Stromal cell of bone marrow (primary cell): ENCODE data around the gene LRP1B.

Experiments used
- DNase-seq: peaks from one replicate; pipeline ENCODE4 v3.0.0-alpha.2; 2012; ENCODE audit warnings: low read depth

LRP1B gene

DNA sequence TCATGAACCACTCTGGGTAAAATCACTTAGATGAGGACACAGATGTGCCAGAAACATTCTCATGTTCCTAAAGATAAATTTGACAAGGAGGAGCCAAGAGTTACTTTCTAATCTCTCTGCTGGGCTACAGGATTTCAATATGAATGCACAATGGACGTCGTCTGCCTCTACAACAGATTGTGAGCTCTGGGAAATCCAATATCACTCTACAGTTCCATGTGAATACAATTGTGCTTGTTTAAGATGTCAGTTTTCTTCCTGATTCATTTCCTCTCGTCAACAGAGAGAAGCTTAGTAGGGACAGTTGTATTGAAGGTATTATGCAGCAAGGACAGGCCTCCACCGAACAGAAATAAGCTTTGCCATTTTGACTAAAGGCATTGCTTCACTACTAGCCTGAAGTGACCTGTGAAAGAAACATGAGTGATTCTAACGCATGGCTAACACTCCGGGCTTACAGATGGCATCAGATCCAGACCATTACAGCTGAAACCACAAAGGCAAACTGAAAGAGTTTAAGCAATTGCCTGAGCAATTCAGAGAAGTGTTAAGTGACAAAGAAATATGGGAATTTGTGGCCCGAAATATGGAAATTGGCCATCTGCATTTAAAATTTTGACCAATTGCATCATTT, 1591.5 kb downstream of the LRP1B start:
- peak; percentile 9 for DNase-seq

GRCh38 chr2:140529706-140530105, 1601.1 kb downstream of the LRP1B start:
- no peak for DNase-seq

DNA sequence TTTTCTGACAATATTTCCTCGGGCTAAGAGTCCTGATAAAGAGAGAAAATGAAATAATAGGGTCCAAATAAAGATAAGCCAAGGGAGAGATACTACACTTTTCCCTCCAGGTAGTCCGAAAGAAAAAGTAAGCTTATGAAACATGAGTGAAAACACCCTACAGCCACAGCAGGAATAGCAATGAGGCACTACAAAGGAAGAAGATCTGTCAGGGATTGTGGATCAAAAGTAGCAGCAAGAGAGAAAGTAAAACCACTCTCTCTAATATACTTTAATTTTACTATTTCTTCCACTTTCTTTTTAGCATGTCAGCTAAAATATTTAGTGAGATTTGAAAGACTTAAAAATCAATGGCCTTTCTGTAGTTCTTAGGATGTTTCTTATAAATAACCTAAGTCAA, 1601.8 kb downstream of the LRP1B start:
- DNase-seq, result no peak

- no peak for DNase-seq
Measured at GRCh38 chr2:140526575-140526974, 1604.2 kb downstream of the LRP1B start.

DNA sequence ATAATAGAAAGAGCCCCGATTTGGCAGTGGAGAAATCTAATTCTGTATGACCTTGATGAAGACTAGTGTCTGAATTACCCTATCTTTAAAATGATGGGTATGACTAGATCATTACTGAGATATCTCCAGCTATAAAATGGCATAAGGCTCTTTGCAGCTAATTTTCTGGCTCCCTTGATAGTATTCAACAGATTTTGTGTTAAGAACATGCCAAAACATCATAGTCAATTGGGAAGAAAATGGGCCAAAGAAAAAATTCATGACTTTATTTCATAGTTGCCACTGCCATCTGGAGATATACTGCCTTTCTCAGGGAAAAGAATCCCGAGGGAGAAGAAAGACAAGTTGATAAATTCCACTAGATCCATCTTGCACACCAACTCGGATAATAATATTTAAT, 1618.7 kb downstream of the LRP1B start:
- DNase-seq, result no peak

DNA sequence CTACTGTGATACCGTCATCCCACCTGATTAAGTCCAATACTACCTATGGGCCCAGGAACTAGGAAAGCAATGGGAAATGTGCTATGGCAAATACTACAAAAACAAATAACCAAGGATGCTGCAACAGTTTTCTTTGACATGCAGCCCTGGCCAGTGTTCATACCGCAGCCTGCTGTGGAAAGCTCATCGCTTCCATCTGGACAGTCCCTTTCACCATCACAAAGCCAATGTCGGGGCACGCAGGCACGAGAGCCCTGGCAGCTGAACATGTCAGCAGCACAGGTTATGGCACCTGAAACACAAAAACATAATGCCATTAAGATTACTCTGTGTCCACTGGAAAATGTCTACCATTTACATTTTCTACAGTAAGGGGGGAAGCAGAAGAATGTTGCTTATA, 1621.1 kb downstream of the LRP1B start:
- DNase-seq, result no peak

- DNase-seq, result no peak
Measured at GRCh38 chr2:140508756-140509155, 1622.1 kb downstream of the LRP1B start.

- peak; percentile 41 for DNase-seq
Measured at GRCh38 chr2:140506606-140507005, 1624.2 kb downstream of the LRP1B start.

GRCh38 chr2:140504601-140505000, 1626.2 kb downstream of the LRP1B start:
- no peak for DNase-seq

- DNase-seq, result peak; percentile 86
Measured at GRCh38 chr2:140502951-140503630, 1627.7 kb downstream of the LRP1B start.

GRCh38 chr2:140498360-140498759, 1632.5 kb downstream of the LRP1B start:
- DNase-seq, result no peak

GRCh38 chr2:140496714-140497113, 1634.1 kb downstream of the LRP1B start:
- no peak for DNase-seq

GRCh38 chr2:140491876-140492275, 1638.9 kb downstream of the LRP1B start:
- DNase-seq, result no peak

DNA sequence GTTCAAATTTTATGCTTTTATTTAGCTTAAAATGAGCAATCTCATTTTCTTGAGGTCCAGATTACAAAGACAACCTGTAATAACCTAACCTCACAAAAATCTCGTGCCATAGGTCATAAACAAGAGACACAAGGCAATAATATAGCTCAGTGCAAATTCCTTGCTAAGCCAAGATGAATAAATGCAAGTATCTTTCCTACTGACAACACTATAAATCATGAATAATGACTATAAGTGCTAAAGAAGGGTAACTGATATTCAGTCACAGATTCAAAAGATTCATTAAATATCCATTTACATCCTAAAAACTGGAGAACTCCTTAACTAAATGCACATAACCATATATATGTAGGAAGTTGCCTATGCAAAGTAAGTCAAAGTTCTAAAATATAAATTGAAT, 1641.6 kb downstream of the LRP1B start:
- no peak for DNase-seq

DNA sequence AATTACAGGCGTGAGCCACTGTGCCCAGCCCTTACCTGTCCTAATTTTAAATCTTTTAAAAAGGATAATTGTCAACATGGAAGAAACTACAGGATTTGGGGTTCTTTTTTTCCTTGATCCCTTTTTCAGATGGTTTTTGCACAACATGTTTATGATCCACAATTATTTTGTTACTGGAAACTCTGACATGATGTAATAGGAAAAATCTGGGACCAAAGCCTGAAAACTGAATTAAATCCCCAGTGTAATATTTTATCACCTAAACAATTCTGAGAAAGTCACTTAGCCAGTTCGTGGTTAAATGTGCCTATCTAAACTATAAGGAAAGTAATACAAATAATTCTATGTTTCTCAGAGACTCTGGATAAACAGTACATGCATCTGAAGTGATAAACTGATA, 1649.7 kb downstream of the LRP1B start:
- no peak for DNase-seq

DNA sequence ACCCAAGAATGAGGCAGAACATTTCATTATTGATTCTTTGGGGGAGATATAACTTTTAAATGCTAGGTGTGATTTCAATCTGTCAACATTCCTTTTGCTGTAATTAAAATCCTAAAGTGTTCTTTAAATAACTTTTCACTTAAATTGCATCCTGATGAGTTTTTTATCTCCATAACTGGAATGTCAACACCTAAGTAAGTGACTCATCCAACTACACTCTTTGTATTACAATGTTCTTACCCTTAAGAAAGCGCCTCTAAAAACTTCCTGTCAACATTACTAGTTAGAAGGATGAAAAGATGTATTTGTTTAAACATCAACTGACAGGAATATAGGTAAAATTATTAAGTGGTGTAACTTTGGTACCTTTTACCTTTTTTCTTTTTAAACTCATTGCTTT, 1657.0 kb downstream of the LRP1B start:
- DNase-seq, result no peak

GRCh38 chr2:140472676-140473075, 1658.1 kb downstream of the LRP1B start:
- DNase-seq, result peak; percentile 7

DNA sequence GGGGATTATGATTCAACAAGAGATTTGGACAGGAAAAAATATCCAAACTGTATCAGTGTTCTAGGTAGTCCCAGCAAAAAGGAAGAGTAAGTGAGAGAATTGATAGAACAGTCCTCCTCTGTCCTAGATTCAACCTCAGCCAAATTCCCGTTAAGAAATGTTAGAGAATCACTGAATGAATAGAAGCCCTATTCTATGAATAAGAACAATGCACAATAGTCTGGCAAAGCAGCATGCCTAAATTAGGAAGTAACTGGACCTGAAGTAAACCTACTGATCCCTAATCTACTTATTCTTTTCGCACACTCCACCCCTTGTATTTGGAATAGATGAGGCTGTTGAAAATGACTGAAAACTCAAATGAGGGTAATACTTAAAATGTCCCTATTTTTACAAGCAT, 1665.5 kb downstream of the LRP1B start:
- no peak for DNase-seq

DNA sequence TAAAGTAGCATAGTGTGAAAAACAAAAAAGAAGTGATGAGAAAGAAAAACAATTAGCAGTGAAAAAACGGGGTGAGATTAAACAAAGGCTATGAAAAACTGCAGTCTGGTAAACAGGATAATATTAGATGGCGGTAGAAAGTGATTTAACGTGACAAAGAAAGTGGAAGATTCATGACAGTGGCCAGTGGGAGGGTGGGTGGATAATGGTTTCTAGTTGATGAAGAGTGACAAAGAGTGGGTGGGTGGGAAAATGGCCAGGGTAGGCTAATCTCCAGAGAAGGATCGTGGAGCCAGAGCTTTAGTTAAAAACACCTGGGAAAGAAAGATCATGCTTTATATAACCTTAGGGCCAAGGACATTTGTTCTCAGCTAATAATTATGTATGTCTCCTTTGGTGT, 1667.8 kb downstream of the LRP1B start:
- no peak for DNase-seq

- DNase-seq, result no peak
Measured at GRCh38 chr2:140457483-140457882, 1673.3 kb downstream of the LRP1B start.

DNA sequence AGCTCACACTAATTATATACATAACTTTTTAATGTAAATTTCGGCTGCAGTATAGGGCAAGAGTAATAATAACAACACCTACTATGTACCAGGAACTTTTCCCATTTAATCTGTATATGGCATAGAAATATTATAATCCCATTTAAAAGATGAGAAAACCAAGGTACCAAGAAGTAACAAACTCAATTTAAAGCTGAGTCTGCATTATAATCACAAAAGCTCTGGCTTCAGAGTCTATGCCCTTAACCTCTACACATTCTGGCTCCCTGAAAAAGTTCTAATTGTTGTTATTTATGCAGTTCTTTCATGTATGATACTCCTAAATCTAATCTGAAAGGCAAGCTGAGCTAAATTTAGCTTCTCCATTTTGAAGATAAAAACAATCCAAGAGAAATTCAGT, 1675.5 kb downstream of the LRP1B start:
- DNase-seq, result no peak

DNA sequence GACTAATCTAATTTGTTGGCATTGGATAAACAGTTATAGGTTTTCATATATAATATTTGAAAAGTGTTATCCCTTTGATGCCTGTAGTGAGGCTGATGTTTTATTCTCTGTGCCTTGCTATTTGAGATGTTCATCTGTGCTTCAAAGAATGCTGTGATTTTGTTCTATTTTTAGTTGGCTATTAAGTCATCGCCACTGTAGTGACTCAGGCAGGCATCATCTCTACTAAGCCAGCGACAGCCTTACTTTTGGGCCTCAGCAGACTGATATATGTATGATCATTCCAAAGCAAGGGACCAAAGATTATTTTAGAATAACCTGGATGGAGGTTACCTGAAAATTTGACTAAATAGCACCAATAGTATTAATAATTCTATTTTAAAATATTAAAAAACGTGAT, 1676.1 kb downstream of the LRP1B start:
- peak; percentile 67 for DNase-seq

DNA sequence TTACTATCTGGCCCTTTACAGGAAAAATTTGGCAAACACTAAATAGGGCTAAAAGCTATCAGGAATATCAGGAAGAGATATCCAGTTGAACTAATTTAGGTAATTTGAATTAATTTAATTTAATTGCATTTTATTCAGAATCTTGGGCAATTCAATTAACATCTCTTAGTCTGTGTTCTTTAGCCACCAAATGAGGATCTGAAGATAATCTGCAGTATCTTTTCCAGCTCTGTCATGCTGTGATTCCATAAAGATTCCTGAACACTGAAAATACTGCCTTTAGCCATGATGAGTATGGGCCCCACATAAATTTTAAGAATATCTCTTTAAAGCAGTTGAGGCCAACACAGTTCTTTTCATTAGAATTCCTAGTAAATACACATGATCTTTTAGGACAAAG, 1679.5 kb downstream of the LRP1B start:
- no peak for DNase-seq

DNA sequence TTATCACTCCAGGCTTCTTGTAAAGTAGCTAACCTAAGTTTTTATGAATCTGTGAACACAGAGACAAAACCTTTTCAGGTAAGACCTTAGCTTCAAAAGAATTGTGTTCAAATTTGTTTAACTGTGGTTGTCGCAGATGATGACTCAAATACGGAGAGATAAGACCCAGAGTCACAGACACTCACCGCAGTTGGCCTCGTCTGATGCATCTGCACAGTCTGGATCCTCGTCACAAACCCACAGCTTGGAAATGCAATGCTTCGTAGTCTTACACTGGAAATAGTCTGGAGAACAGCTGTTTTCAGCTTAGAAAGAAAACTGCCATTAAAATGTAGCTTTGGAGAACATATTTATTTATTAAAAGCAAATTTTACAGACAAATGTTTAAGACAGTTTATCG, 1688.5 kb downstream of the LRP1B start:
- DNase-seq, result no peak
